ENCODE measurements around the gene KCNG4. TPM values are rescaled to one million over a fixed set of nuclear protein-coding genes. Genes with fewer than 3 reads are reported as not detected.

Gene KCNG4
- total and polyA plus RNA-seq, 10 of the 15 experiments (the other 5 are each of a cell fraction or from before 2014, with no cell fraction given), result not detected

- Histone ChIP-seq H3K9me3 (replicated peaks; ENCODE audit: control insufficient read depth, insufficient read depth, low read length) (no peaks in the 10 kb centered on the region), H3K9ac (ENCODE audit: control insufficient read depth, insufficient read depth, low read length) (no peak within 1 kb of the TSS), H3K27ac (ENCODE audit: control insufficient read depth, insufficient read depth) (no peak within 1 kb of the TSS), H4K20me1 (ENCODE audit: control insufficient read depth, insufficient read depth) (no peaks in the 10 kb centered on the region), H3K4me1 (ENCODE audit: control insufficient read depth, insufficient read depth, low read length) (no peaks in the 10 kb centered on the region), H3K4me3 (no peak within 1 kb of the TSS), H3K27me3 (replicated peaks in 1 of 2; ENCODE audit: control insufficient read depth in 2 of 2, insufficient read depth in 2 of 2, low read length in 1 of 2) (no peaks in the 10 kb centered on the region), H2AFZ (ENCODE audit: control insufficient read depth, low read depth, low read length) (no peak within 1 kb of the TSS), H3K36me3 (ENCODE audit: control insufficient read depth in 2 of 2, insufficient read depth in 2 of 2, low read length in 1 of 2) (no peaks in the 10 kb centered on the region), H3K79me2 (ENCODE audit: control insufficient read depth, insufficient read depth, low read length) (peaks cover 10% of the 10 kb centered on the region), H3K4me2 (ENCODE audit: control insufficient read depth, insufficient read depth) (no peak within 1 kb of the TSS)
- DNase-seq (ENCODE audit: low read depth, low spot score), result no peak
- TF ChIP-seq PBX3 (IDR thresholded peaks at IDR 0.05; ENCODE audit: insufficient replicate concordance, low read depth, low read length) (peak; percentile 87), PKNOX1 (IDR thresholded peaks at IDR 0.05) (peak; percentile 88), SP1 (IDR thresholded peaks at IDR 0.05; ENCODE audit: low read depth, low read length) (peak; percentile 49), NFYB (IDR thresholded peaks at IDR 0.05; ENCODE audit: insufficient read depth, low read depth, low read length) (peak; percentile 69; the same call in 1 of the 2 replicates), POLR2AphosphoS5 (IDR thresholded peaks at IDR 0.05; ENCODE audit: low read length) (no peak), NFXL1 (IDR thresholded peaks at IDR 0.05; ENCODE audit: borderline replicate concordance) (no peak)
- 81% methylated on average over 38 of the region's 47 CpGs for WGBS (ENCODE audit: insufficient coverage, insufficient replicate concordance, low lambda C conversion rate, missing lambda C conversion rate)
- CTCF ChIA-PET, result interaction anchor here (4.8 kb wide), 1 partner anchor 104 kb away, joined by 102 read pairs; no protein-coding TSS in a partner anchor
- RAD21 ChIA-PET (ENCODE audit: unreplicated experiment), result no interaction called here
- BruUV-seq (replicated peaks), result no TSS peak
- no peak for ATAC-seq
- SMC1A ChIA-PET (ENCODE audit: uncharacterized antibody, unreplicated experiment), result no interaction called here
- FAIRE-seq, result no peak
- intact Hi-C loops (cut with micrococcal nuclease; ENCODE audit: unreplicated experiment) (no loop called here), in situ Hi-C loops (cut with MboI) (no loop called here)
- POLR2A ChIA-PET, result no interaction called here
Observed at GRCh38 chr16:84190731-84191388, 49.0 kb downstream of the KCNG4 start, which contains the start of gene ADAD2. Gene ADAD2 (plus strand): TSS chr16:84191157. CDS start chr16:84191231, 74 bp downstream.

Measured in GM12878 (cell line).